ENCODE results near the gene SLC25A26.

Gene SLC25A26

GRCh38 chr3:66227915-66228314 lies 7.1 kb downstream of the SLC25A26 start:
- no peak for DNase-seq

GRCh38 chr3:66228707-66229106 lies 7.9 kb downstream of the SLC25A26 start:
- DNase-seq: no peak

DNA sequence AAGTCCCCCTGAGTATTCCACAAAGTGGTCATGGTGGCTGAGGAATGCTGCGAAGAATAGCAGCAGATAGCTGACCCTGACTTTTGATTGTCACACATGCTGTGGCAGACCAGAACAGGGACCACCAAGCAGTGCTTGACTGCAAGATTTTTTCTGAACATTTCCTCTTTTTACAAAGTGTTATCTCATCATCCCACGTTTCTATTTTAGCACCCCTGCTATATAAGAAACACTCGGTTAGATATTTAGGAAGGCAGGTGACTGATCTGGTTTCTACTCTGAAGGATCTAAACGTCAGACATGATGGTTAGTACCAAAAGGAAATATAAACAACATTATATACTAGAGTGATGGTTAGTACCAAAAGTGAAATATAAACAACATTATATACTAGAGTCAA lies 9.1 kb downstream of the SLC25A26 start:
- no peak for DNase-seq

DNA sequence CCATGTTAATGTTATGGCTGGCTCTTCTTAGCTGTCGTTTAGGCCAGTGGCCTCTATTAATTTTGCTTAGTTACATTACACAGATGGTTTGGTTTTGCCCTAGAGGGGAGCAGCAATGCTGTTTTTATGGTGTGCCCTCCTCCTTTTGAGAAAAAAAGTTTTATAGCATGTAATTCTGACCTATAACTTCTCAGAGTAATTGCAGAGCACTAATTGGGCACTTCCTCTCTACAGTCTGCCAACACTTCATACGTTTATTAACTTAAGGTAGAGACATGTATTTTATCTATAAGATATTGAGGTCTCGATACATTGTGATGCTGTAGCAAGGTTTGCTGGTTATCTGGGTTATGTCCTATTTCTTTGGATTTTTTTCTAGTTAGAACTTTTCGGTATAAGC lies 12.2 kb downstream of the SLC25A26 start:
- DNase-seq: no peak

DNA sequence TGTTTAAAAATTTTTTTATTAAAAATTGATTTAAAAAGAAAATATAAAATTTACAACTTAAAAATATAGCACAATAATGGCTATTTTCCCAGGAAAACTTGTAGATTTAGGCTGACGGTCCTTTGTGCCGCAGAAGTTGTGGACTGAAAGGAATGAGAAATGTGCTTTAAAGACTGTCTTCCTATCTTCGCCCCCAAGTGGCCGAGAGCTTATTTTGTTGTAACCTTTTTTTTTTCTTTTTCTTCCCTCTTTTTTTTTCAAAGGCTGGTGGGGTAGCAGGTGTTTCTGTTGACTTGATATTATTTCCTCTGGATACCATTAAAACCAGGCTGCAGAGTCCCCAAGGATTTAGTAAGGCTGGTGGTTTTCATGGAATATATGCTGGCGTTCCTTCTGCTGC lies 15.5 kb downstream of the SLC25A26 start:
- DNase-seq: no peak

DNA sequence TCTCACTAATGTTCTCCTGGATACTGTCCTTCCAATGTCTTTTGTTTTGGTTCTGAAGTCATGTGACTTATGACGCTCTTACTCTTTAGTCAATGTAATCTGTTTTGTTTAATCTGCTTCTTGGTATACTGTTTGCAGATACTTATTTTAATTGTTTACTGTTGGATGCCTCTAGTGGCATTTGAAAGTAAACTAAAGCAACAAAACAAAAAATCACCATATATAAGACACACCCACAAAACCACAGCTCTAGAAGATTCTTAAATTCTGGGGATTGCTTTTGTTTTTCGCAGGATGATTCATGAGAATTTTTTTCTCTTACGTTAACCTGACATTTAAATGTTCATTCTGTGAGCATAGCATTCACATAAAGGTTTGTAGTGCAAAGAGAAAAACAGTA lies 16.8 kb downstream of the SLC25A26 start:
- no peak for DNase-seq

DNA sequence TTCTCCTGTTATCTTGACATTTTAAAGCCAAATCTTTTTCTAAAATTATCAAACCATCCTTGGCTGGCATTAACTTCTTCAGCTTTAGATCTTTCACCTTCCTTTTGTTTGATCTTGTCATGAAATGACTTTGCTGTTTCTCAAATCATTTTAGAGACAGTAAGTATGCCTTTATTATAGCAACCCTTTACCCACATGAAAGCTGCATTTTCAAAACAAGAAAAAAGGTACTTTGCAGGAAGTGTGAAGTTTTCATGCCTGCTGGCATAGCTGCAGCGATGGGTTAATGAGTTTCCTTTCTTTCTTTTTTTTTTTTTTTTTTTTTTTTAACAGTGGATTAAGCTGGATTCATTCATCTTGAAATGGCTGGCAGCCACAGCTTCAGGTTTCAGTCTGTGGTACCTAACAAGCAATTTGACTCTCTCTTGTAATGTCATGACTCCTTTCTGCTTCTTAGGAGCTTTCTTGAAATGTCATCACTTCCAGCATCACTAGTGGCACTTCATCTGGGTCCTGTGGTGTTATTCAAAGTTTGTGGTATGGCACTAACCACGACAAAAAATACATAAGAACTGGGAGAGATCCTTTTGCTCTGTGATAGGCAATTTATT lies 18.8 kb downstream of the SLC25A26 start:
- DNase-seq: no peak

GRCh38 chr3:66241466-66241865 lies 20.7 kb downstream of the SLC25A26 start:
- no peak for DNase-seq

GRCh38 chr3:66242788-66243464 lies 22.1 kb downstream of the SLC25A26 start:
- DNase-seq: no peak

DNA sequence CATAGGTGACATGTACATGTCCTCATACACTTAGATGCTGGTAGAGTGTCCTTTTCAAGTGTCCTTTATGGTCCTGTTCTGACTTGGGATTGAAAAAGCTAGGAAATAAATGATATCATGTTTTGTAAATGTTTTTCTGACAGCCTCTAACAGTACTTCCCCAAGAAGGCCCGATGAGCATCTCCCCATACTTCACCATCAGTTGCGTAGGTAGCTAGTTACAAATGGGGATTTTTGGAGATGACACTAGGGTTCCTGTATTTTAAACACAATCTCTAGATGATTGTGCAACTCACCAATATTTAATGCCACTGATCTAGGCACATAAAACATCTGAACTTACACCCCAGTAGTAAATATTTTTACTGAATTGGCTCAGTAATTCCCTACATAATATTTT lies 27.8 kb downstream of the SLC25A26 start:
- no peak for DNase-seq

GRCh38 chr3:66253790-66254620 lies 33.2 kb downstream of the SLC25A26 start:
- DNase-seq: peak; percentile 56

GRCh38 chr3:66255865-66256264 lies 35.1 kb downstream of the SLC25A26 start:
- no peak for DNase-seq

- DNase-seq: no peak
Measured at GRCh38 chr3:66256806-66257205, 36.0 kb downstream of the SLC25A26 start.

GRCh38 chr3:66259566-66260255 lies 38.9 kb downstream of the SLC25A26 start:
- DNase-seq: no peak

GRCh38 chr3:66260431-66260830 lies 39.6 kb downstream of the SLC25A26 start:
- no peak for DNase-seq

GRCh38 chr3:66261355-66261754 lies 40.6 kb downstream of the SLC25A26 start:
- no peak for DNase-seq

DNA sequence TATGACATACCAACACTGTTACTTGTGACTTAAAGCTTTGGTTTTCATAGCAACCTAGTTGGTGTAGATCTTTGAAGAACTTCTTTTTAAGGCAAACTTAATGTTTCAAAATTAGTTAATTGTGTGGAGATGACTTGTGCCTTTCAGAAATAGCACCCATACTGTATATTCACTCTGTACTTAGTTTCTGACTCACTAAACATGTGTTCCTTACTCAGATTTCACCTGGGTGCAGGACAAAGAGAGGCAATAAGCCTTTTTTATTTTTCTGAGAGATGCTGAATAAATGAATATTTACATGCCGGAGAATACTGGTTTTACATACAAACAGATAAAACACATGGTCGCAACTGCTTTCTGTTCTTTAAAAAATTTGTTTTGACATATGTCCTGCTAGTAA lies 44.8 kb downstream of the SLC25A26 start:
- DNase-seq: no peak

DNA sequence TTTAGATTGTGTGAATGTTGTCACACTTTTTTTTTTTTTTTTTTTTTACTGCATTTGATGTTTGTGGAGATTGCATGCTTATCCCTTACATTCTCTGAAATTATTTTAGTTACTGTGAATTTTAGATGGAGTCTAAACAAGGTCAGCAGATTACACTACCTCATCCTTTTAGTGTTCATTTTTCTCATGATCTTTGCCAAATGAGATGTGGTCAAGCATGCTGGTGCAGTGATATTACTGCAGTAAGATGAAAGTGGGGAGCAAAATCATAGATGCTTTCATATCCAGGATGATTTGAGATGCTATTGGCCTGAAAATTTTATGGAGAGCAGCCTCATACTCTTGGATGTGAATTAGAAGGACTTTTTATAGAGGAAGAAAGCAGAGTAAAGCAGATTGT lies 45.8 kb downstream of the SLC25A26 start:
- no peak for DNase-seq

DNA sequence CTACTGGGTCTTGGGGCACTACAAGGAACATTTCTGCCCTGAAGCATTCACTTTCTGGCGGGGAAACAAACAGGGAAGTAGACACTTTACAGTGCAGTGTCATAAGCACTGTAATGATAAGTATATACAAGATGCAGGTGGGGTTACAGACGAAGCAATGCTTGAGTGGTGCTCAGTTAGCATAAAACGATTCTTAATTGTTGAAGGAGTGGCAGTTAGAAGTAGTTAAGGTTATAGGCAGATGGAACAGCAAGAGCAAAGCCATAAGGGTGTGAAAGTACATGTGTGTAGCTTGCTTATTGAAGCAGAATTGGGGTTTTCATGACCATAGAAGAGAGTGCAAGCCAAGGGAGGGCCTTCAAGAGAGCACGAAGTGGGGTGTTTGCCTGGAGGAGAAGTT lies 46.2 kb downstream of the SLC25A26 start:
- DNase-seq: no peak

GRCh38 chr3:66267906-66268305 lies 47.1 kb downstream of the SLC25A26 start:
- no peak for DNase-seq

DNA sequence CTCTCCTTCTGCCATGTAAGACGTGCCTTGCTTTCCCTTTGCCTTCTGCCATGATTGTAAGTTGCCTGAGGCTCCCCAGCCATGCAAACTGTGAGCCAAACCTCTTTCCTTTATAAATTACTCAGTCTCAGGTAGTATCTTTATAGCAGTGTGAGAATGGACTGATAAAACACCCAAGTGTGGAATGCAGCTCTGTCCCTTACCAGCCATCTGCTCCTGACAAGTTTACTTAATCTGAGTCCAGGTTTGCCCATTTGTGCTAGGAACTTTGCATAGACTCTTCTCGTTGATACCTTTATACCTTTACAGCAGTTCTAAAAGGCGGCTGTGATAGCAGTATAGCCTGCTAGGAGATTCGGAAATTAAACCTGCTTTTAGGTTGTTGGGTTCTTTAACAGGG lies 48.1 kb downstream of the SLC25A26 start:
- no peak for DNase-seq

DNA sequence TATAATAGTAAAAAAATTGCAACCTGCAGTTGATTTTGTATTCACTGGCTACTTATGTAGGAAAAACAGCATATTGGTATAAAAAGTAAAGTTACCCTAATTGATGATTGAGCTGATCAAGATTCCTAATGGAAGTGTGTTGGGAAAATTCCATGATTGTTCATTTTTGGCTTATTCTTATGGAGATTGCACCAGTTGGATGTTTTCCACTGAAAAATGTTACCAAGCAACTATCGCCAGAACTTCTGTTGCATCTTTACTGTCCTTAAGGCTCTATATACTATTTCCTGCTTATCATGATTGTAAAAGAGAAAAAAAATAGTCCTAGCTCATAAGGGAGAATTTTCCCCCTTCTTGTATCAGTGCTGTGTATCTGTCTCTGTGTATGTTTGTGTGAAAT lies 48.6 kb downstream of the SLC25A26 start:
- no peak for DNase-seq

- DNase-seq: no peak
Measured at GRCh38 chr3:66270288-66270687, 49.5 kb downstream of the SLC25A26 start.

GRCh38 chr3:66270701-66271100 lies 49.9 kb downstream of the SLC25A26 start:
- DNase-seq: no peak
